HepG2 (cell line): Measurements from ENCODE around the gene THOC5. TPM values are rescaled to one million over a fixed set of nuclear protein-coding genes. Genes with fewer than 3 reads are reported as not detected.

Experiments
- ATAC-seq: fragments of 200-7000 bp; cut with Tn5 transposase; 3 replicates; pipeline ENCODE4 v1.9.1; 2020; ENCODE audit warnings: mild to moderate bottlenecking, moderate library complexity
- BruUV-seq: library from RNA; stranded (reverse); fragments of 400-500 nt; replicated peaks from 2 replicates; lab custom pipeline; 2021; lab: Mats Ljungman, UMichigan
- CTCF ChIA-PET: fragments of 300-600 bp; formaldehyde crosslinking; extraction: SDS; loops from one replicate; lab custom pipeline; 2021; ENCODE audit warnings: low total read pairs, inconsistent platforms, low intra/inter-chr PET ratio; lab: Yijun Ruan, JAX
- POLR2A ChIA-PET: fragments of 350-600 bp; sonication (Branson Sonifier 250); formaldehyde crosslinking; loops from one replicate; lab custom pipeline; 2020; ENCODE audit warnings: antibody characterized with exemption, inconsistent platforms; lab: Yijun Ruan, JAX
- DNase-seq: peaks from one replicate; pipeline ENCODE4 v3.0.0-alpha.2; 2015; ENCODE audit warnings: low spot score
- FAIRE-seq: peaks from 3 replicates; lab custom pipeline; 2011; peaks lifted over from hg19 to GRCh38; lab: Jason Lieb, UNC
- H2AFZ ChIP-seq: one replicate; pipeline ENCODE4 v1.6.1; 2011; ENCODE audit warnings: low read length, inconsistent platforms
- H3K27ac ChIP-seq: fragments of 300-600 bp; 3 replicates; pipeline ENCODE4 v1.8.0; 2011; ENCODE audit warnings: mixed run types, mild to moderate bottlenecking, mixed read lengths, low read length, inconsistent platforms; ENCODE audit not compliant: insufficient read depth; ENCODE audit errors: extremely low read length
- H3K27me3 ChIP-seq, 2 experiments: fragments of 200-600 bp in 1 of 2; 2 replicates in 1 of 2; 3 replicates in 1 of 2; pipeline versions ENCODE4 v1.6.0 to v1.8.0; 2011; ENCODE audit warnings: low read length in 2 of 2, mild to moderate bottlenecking in 2 of 2, moderate library complexity in 2 of 2, inconsistent platforms in 1 of 2; ENCODE audit not compliant: insufficient read depth in 2 of 2, control insufficient read depth in 1 of 2
- H3K36me3 ChIP-seq, 2 experiments: fragments of 200-600 bp in 1 of 2; replicated peaks in 1 of 2; 2 replicates in 1 of 2; 3 replicates in 1 of 2; pipeline versions ENCODE4 v1.5.1 to v1.8.0; 2011; ENCODE audit warnings: low read length in 2 of 2, inconsistent platforms in 1 of 2; ENCODE audit not compliant: insufficient read depth in 2 of 2, control insufficient read depth in 1 of 2
- H3K4me1 ChIP-seq: 2 replicates; pipeline ENCODE4 v1.5.1; 2012; ENCODE audit warnings: low read length, inconsistent platforms; ENCODE audit not compliant: insufficient read depth
- H3K4me2 ChIP-seq: 2 replicates; pipeline ENCODE4 v1.6.0; 2011; ENCODE audit warnings: low read depth, low read length, inconsistent platforms
- H3K4me3 ChIP-seq, 3 experiments: fragments of 200-600 bp in 1 of 3; sonication (generic), shearing (Covaris generic) in 1 of 3; replicated peaks in 1 of 3; 2 replicates each; pipeline ENCODE4 v1.5.1; 2011 to 2016; ENCODE audit warnings: low read length in 3 of 3, inconsistent platforms in 2 of 3, low read depth in 2 of 3, mild to moderate bottlenecking in 2 of 3, control low read depth in 1 of 3, mixed read lengths in 1 of 3; ENCODE audit not compliant: insufficient read depth in 1 of 3
- H3K79me2 ChIP-seq: one replicate; pipeline ENCODE4 v1.6.1; 2011; ENCODE audit warnings: low read length, inconsistent platforms; ENCODE audit not compliant: insufficient read depth
- H3K9ac ChIP-seq: 2 replicates; pipeline ENCODE4 v1.6.0; 2011; ENCODE audit warnings: mild to moderate bottlenecking, low read depth, low read length, inconsistent platforms; ENCODE audit not compliant: insufficient read depth
- H3K9me3 ChIP-seq: 2 replicates; pipeline ENCODE4 v1.5.1; 2012; ENCODE audit warnings: mild to moderate bottlenecking, low read length
- H4K20me1 ChIP-seq: 2 replicates; pipeline ENCODE4 v1.6.0; 2011; ENCODE audit warnings: inconsistent platforms, mild to moderate bottlenecking, low read length, moderate library complexity; ENCODE audit not compliant: insufficient read depth
- MIER3 ChIP-seq: IDR thresholded peaks from 2 replicates; pipeline ENCODE4 v1.6.1; 2016; ENCODE audit warnings: missing compliant biosample characterization, borderline replicate concordance
- MIXL1 ChIP-seq: IDR thresholded peaks from 2 replicates; pipeline ENCODE4 v1.6.1; 2016
- THAP7 ChIP-seq: sonication (generic); formaldehyde crosslinking; IDR thresholded peaks from 2 replicates; pipeline ENCODE4 v1.8.1; 2023; ENCODE audit warnings: mild to moderate bottlenecking, missing genetic modification reagents
- ZNF562 ChIP-seq: sonication (generic); formaldehyde crosslinking; IDR thresholded peaks from 2 replicates; pipeline ENCODE4 v1.8.0; 2022; ENCODE audit warnings: missing genetic modification reagents, borderline replicate concordance
- ZNF574 ChIP-seq: sonication (generic); formaldehyde crosslinking; IDR thresholded peaks from 2 replicates; pipeline ENCODE4 v1.4.0; 2020; ENCODE audit warnings: missing genetic modification reagents
- WGBS: methylation state at CpG from one replicate; pipeline ENCODE4 v1.1.6; 2017; ENCODE audit warnings: low lambda C conversion rate; 5-methylcytosine and 5-hydroxymethylcytosine counted together
- in situ Hi-C: cut with HindIII; loops from 2 replicates; pipeline ENCODE4 v1.10.0; 2017; ENCODE audit warnings: low pct_unique_long_range_greater_than_20kb; ENCODE audit not compliant: extremely low pct_ligation_motif_present
- intact Hi-C: fragments of 100-400 bp; cut with micrococcal nuclease; formaldehyde crosslinking; loops from one replicate; pipeline ENCODE4 v1.10.0; 2022; ENCODE audit not compliant: unreplicated experiment
- polyA plus RNA-seq, 8 experiments: library from polyadenylated mRNA; depleted of rRNA in 3 of 8; stranded (reverse) in 7 of 8; unstranded in 1 of 8; fragments of >200 nt; fragmentation: Illumina TruSeq in 4 of 8; extraction: Trizol in 4 of 8; gene quantifications; 2 replicates each; pipeline versions ENCODE4 v1.2.1 to v1.2.3, GENCODE V29; 2011 to 2016; ENCODE audit warnings: low read depth in 4 of 8, missing spikeins in 1 of 8, mixed read lengths in 1 of 8; ENCODE audit not compliant: insufficient read depth in 1 of 8
- total RNA-seq, 5 experiments: library from RNA; depleted of rRNA; stranded (reverse); fragments of >200 nt; fragmentation: Illumina TruSeq; extraction: Trizol; gene quantifications; 2 replicates each; pipeline ENCODE4 v1.2.3, GENCODE V29; 2016; ENCODE audit warnings: low read depth in 1 of 5
- TF ChIP-seq, protein P1 (sequence below): IDR thresholded peaks from 2 replicates; pipeline ENCODE4 v1.6.1; 2016; ENCODE audit warnings: low read depth, borderline replicate concordance
- TF ChIP-seq, protein P2 (sequence below): sonication (generic); formaldehyde crosslinking; IDR thresholded peaks from 2 replicates; pipeline ENCODE4 v1.4.0; 2020; ENCODE audit warnings: missing genetic modification reagents

THOC5 gene
- total and polyA plus RNA-seq, 2 of the 13 experiments (the other 11 are each of a cell fraction or from before 2014, with no cell fraction given) = 45.8 to 46.7 TPM

- TF ChIP-seq ZNF574 (CRISPR knock-in tag) (no peak), MIXL1 (CRISPR knock-in tag) (no peak), ZNF562 (CRISPR knock-in tag) (no peak)
Measured at GRCh38 chr22:29519996-29520395, 33.6 kb downstream of the THOC5 start (continued).

DNA sequence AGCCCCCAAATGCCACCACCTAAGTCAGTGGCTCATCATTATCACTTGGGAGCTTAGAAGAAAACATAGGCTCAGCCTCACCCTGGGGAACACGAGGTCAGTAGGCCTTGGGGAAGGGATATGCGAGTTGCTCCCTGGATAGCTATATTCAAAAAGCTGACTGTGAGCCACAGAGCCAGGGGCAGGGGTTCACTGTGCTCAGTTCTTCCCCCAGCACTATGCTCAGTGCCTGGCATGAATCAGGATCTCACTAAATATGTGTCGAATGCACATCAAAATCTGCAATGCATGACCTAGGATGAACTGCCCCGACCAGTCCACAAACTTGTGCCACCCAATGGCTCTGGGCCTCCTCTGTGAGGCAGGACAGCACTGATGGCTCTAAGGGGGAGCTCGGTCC is 35.1 kb downstream of the THOC5 start:
- Histone ChIP-seq H3K4me2 (no peak overlapping the region), H3K4me3 (no peak overlapping the region), H3K27ac (no peak overlapping the region), H3K4me1 (no peaks in the 10 kb centered on the region), H2AFZ (no peak overlapping the region), H4K20me1 (no peaks in the 10 kb centered on the region), H3K27me3 (no peaks in the 10 kb centered on the region), H3K9ac (no peak overlapping the region), H3K79me2 (no peaks in the 10 kb centered on the region), H3K36me3 (peaks cover 34 to 66% of the 10 kb centered on the region in 2 experiments), H3K9me3 (no peaks in the 10 kb centered on the region)
- 95% methylated on average over 4 of the region's 5 CpGs for WGBS
- intact Hi-C loops (no loop called here), in situ Hi-C loops (loop anchor here (10.0 kb wide), 1 partner anchor 124 kb away; no protein-coding TSS in a partner anchor)
- POLR2A ChIA-PET = no interaction called here
- FAIRE-seq (no peak), ATAC-seq (no peak), DNase-seq (no peak)
- no TSS peak for BruUV-seq
- CTCF ChIA-PET = no interaction called here
- TF ChIP-seq, protein P1, sequence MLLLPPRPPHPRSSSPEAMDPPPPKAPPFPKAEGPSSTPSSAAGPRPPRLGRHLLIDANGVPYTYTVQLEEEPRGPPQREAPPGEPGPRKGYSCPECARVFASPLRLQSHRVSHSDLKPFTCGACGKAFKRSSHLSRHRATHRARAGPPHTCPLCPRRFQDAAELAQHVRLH (CRISPR knock-in tag) = no peak
- TF ChIP-seq, protein P2, sequence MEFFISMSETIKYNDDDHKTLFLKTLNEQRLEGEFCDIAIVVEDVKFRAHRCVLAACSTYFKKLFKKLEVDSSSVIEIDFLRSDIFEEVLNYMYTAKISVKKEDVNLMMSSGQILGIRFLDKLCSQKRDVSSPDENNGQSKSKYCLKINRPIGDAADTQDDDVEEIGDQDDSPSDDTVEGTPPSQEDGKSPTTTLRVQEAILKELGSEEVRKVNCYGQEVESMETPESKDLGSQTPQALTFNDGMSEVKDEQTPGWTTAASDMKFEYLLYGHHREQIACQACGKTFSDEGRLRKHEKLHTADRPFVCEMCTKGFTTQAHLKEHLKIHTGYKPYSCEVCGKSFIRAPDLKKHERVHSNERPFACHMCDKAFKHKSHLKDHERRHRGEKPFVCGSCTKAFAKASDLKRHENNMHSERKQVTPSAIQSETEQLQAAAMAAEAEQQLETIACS (CRISPR knock-in tag) = no peak
- TF ChIP-seq THAP7 (CRISPR knock-in tag) = no peak
- TF ChIP-seq MIER3 (CRISPR knock-in tag) = no peak
